Gastrocnemius medialis (tissue), 4 donors: ENCODE data around the gene WDR45B. TPM values are rescaled to one million over a fixed set of nuclear protein-coding genes. Genes with fewer than 3 reads are reported as not detected.

Source experiments
- microRNA-seq, 2 donors: library from miRNA; unstranded; fragments of <30 nt; microRNA quantifications; one replicate each; pipeline ENCODE4, GENCODE V29; 2016; ENCODE audit warnings: borderline replicate concordance in 2 of 2
- total RNA-seq, 4 donors: library from RNA; depleted of rRNA; stranded (reverse); fragments of >200 nt; gene quantifications; one replicate each; pipeline versions ENCODE4 v1.1.0 to v1.2.3, GENCODE V29; 2016

Gene WDR45B
- total RNA-seq, 4 donors from 2014 or later = 28.0 to 39.2 (median 34.8) TPM

Small RNAs within 50 kb of the gene (microRNA-seq; reads per million reads assigned to microRNA genes)
- 0 to 1.2 reads per million in 2 donors for gene MIR4525

Other genes starting within 250 kb of the WDR45B start
- gene HEXD, start 230.1 kb downstream of the WDR45B start, total RNA-seq = 10 to 100 TPM; 15.5 to 35.1 (median 22.5) TPM
- gene OGFOD3, start 229.9 kb downstream of the WDR45B start, total RNA-seq = 10 to 100 TPM; 25.8 to 72.1 (median 27.7) TPM
- gene CYBC1, start 197.7 kb downstream of the WDR45B start, total RNA-seq = 10 to 100 TPM; 17.3 to 29.8 (median 19.3) TPM
- 10 to 100 TPM; 29.6 to 63.4 (median 49.0) TPM for gene NARF, start 189.7 kb downstream of the WDR45B start, total RNA-seq
- 100 to 1,000 TPM in 1 of 4 donors, 10 to 100 TPM in 3; 70.7 to 109 (median 85.0) TPM for gene FOXK2, start 128.7 kb downstream of the WDR45B start, total RNA-seq
- gene RAB40B, start 50.3 kb upstream of the WDR45B start, total RNA-seq = 10 to 100 TPM; 19.0 to 52.7 (median 24.4) TPM
- 1 to 10 TPM; 2.3 to 7.9 (median 3.9) TPM for gene FN3KRP, start 68.3 kb upstream of the WDR45B start, total RNA-seq
- gene FN3K, start 87.2 kb upstream of the WDR45B start, total RNA-seq = 1 to 10 TPM; 1.1 to 5.5 (median 2.7) TPM
- gene TBCD, start 103.6 kb upstream of the WDR45B start, total RNA-seq = 10 to 100 TPM; 18.0 to 50.4 (median 33.3) TPM
- 10 to 100 TPM in 2 of 4 donors, 1 to 10 TPM in 2; 2.5 to 17.8 (median 11.7) TPM for gene ZNF750, start 191.6 kb upstream of the WDR45B start, total RNA-seq